H1 (cell line): ENCODE data around the gene PPY. TPM values are rescaled to one million over a fixed set of nuclear protein-coding genes. Genes with fewer than 3 reads are reported as not detected.

ENCODE experiments used
- CTCF ChIA-PET: fragments of 300-600 bp; sonication (Branson Sonifier 250); formaldehyde crosslinking; loops from one replicate; lab custom pipeline; 2021; ENCODE audit not compliant: partially characterized antibody; lab: Charles Lee
- POLR2A ChIA-PET: fragments of 300-600 bp; sonication (Branson Sonifier 250); formaldehyde crosslinking; loops from one replicate; lab custom pipeline; 2021; ENCODE audit warnings: inconsistent platforms; ENCODE audit not compliant: partially characterized antibody; lab: Charles Lee
- DNase-seq, 2 experiments: peaks; one replicate each; pipeline versions ENCODE4 v3.0.0 to v3.0.0-alpha.2; 2010 to 2022; ENCODE audit warnings: low spot score in 2 of 2, low read depth in 1 of 2, mixed read lengths in 1 of 2
- FAIRE-seq: peaks from 2 replicates; lab custom pipeline; 2011; peaks lifted over from hg19 to GRCh38; lab: Jason Lieb, UNC
- H2AFZ ChIP-seq: 2 replicates; pipeline ENCODE4 v1.8.1; 2012; ENCODE audit warnings: low read length, inconsistent platforms
- H2AK5ac ChIP-seq: 2 replicates; pipeline ENCODE4 v1.6.1; 2013; ENCODE audit warnings: low read depth, low read length
- H2BK120ac ChIP-seq: replicated peaks from 2 replicates; pipeline ENCODE3; 2013; ENCODE audit warnings: low read depth, low read length, inconsistent platforms
- H2BK12ac ChIP-seq: 2 replicates; pipeline ENCODE4 v1.6.1; 2013; ENCODE audit warnings: low read depth, low read length
- H2BK15ac ChIP-seq: 2 replicates; pipeline ENCODE4 v1.6.1; 2013; ENCODE audit warnings: low read length
- H2BK20ac ChIP-seq: 2 replicates; pipeline ENCODE4 v1.6.1; 2013; ENCODE audit warnings: low read length
- H2BK5ac ChIP-seq: 2 replicates; pipeline ENCODE4 v1.6.1; 2013; ENCODE audit warnings: low read depth, low read length
- H3K14ac ChIP-seq: 2 replicates; pipeline ENCODE4 v1.6.1; 2013; ENCODE audit warnings: inconsistent platforms; ENCODE audit not compliant: insufficient read length
- H3K18ac ChIP-seq: 2 replicates; pipeline ENCODE4 v1.6.1; 2013; ENCODE audit warnings: low read length; ENCODE audit errors: extremely low read depth
- H3K23ac ChIP-seq: 2 replicates; pipeline ENCODE4 v1.6.1; 2013; ENCODE audit warnings: inconsistent platforms; ENCODE audit not compliant: insufficient read length
- H3K23me2 ChIP-seq: 2 replicates; pipeline ENCODE4 v1.6.1; 2013; ENCODE audit warnings: low read depth, low read length
- H3K27ac ChIP-seq: 2 replicates; pipeline ENCODE4 v1.6.1; 2011; ENCODE audit warnings: low read depth, low read length, inconsistent platforms
- H3K27me3 ChIP-seq, 4 experiments: replicated peaks in 1 of 4; 1 replicate in 1 of 4; 2 replicates in 3 of 4; pipeline versions ENCODE4 v1.6.1 to v1.8.1; 2011 to 2013; ENCODE audit warnings: low read length in 3 of 4, mild to moderate bottlenecking in 3 of 4, inconsistent platforms in 2 of 4, mixed read lengths in 2 of 4, moderate library complexity in 1 of 4; ENCODE audit not compliant: control insufficient read depth in 3 of 4, insufficient read depth in 3 of 4; ENCODE audit errors: extremely low read depth in 1 of 4
- H3K36me3 ChIP-seq, 4 experiments: 2 replicates each; pipeline versions ENCODE4 v1.6.1 to v1.8.1; 2011 to 2013; ENCODE audit warnings: mild to moderate bottlenecking in 4 of 4, low read length in 3 of 4, moderate library complexity in 2 of 4, control low read depth in 1 of 4, inconsistent platforms in 1 of 4; ENCODE audit not compliant: insufficient read depth in 4 of 4, control insufficient read depth in 2 of 4
- H3K4ac ChIP-seq: replicated peaks from 2 replicates; pipeline ENCODE3; 2013; ENCODE audit warnings: low read length, low read depth, mixed read lengths, inconsistent platforms; ENCODE audit not compliant: insufficient read length
- H3K4me1 ChIP-seq, 4 experiments: replicated peaks in 1 of 4; 1 replicate in 1 of 4; 2 replicates in 3 of 4; pipeline versions ENCODE4 v1.6.1 to v1.8.1; 2011 to 2013; ENCODE audit warnings: low read length in 3 of 4, inconsistent platforms in 2 of 4, mixed read lengths in 1 of 4; ENCODE audit not compliant: insufficient read depth in 4 of 4, control insufficient read depth in 3 of 4
- H3K4me2 ChIP-seq, 2 experiments: 2 replicates each; pipeline versions ENCODE4 v1.6.1 to v1.8.1; 2011 to 2013; ENCODE audit warnings: low read depth in 2 of 2, low read length in 2 of 2, control low read depth in 1 of 2, inconsistent platforms in 1 of 2, mild to moderate bottlenecking in 1 of 2; ENCODE audit not compliant: insufficient read depth in 1 of 2
- H3K4me3 ChIP-seq, 4 experiments: fragments of 200-600, 300-600 bp in 1 of 4; sonication (generic), shearing (Covaris generic), sonication (Bioruptor Twin) in 1 of 4; 2 replicates each; pipeline versions ENCODE4 v1.5.1 to v1.8.1; 2011 to 2016; ENCODE audit warnings: low read length in 4 of 4, low read depth in 3 of 4, control low read depth in 2 of 4, inconsistent platforms in 2 of 4, mild to moderate bottlenecking in 2 of 4, mixed read lengths in 1 of 4, moderate library complexity in 1 of 4; ENCODE audit not compliant: insufficient read depth in 2 of 4; ENCODE audit errors: extremely low read depth in 1 of 4
- H3K56ac ChIP-seq: replicated peaks from 2 replicates; pipeline ENCODE3; 2013; ENCODE audit warnings: low read depth, mild to moderate bottlenecking, mixed read lengths, low read length, inconsistent platforms; ENCODE audit not compliant: insufficient read length
- H3K79me1 ChIP-seq: 2 replicates; pipeline ENCODE4 v1.6.1; 2013; ENCODE audit warnings: low read depth, low read length, control low read depth
- H3K79me2 ChIP-seq, 2 experiments: 2 replicates each; pipeline versions ENCODE4 v1.6.1 to v1.8.1; 2012 to 2013; ENCODE audit warnings: low read length in 2 of 2, mild to moderate bottlenecking in 2 of 2, inconsistent platforms in 1 of 2; ENCODE audit not compliant: insufficient read depth in 2 of 2, control insufficient read depth in 1 of 2
- H3K9ac ChIP-seq, 4 experiments: replicated peaks in 1 of 4; 1 replicate in 1 of 4; 2 replicates in 3 of 4; pipeline versions ENCODE4 v1.6.1 to v1.8.1; 2011 to 2013; ENCODE audit warnings: low read depth in 3 of 4, low read length in 3 of 4, control low read depth in 2 of 4, mild to moderate bottlenecking in 2 of 4, moderate library complexity in 2 of 4, inconsistent platforms in 1 of 4; ENCODE audit errors: extremely low read depth in 1 of 4
- H3K9me3 ChIP-seq, 2 experiments: 2 replicates each; pipeline versions ENCODE4 v1.6.1 to v1.8.1; 2012 to 2013; ENCODE audit warnings: mild to moderate bottlenecking in 2 of 2, moderate library complexity in 2 of 2, control low read depth in 1 of 2, inconsistent platforms in 1 of 2, low read depth in 1 of 2, low read length in 1 of 2, mixed read lengths in 1 of 2; ENCODE audit not compliant: insufficient read depth in 2 of 2
- H4K20me1 ChIP-seq, 2 experiments: replicated peaks in 1 of 2; 2 replicates each; pipeline versions ENCODE3 to v1.8.1; 2011 to 2013; ENCODE audit warnings: inconsistent platforms in 2 of 2, low read length in 2 of 2, mild to moderate bottlenecking in 1 of 2; ENCODE audit not compliant: insufficient read depth in 2 of 2, control insufficient read depth in 1 of 2
- H4K5ac ChIP-seq: 2 replicates; pipeline ENCODE4 v1.6.1; 2013; ENCODE audit warnings: low read length, low read depth, mixed read lengths, inconsistent platforms; ENCODE audit not compliant: insufficient read length
- H4K8ac ChIP-seq: 2 replicates; pipeline ENCODE4 v1.8.0; 2013; ENCODE audit warnings: mild to moderate bottlenecking, moderate library complexity, low read length, inconsistent platforms; ENCODE audit not compliant: insufficient read depth; ENCODE audit errors: extremely low read depth
- H4K91ac ChIP-seq: replicated peaks from 2 replicates; pipeline ENCODE3; 2013; ENCODE audit warnings: low read length, mixed read lengths, inconsistent platforms; ENCODE audit not compliant: insufficient read length
- CHD2 ChIP-seq: IDR thresholded peaks from 2 replicates; pipeline ENCODE4 v1.6.1; 2012; ENCODE audit warnings: low read length, improper control_type of control experiment
- GABPA ChIP-seq: IDR thresholded peaks from 2 replicates; pipeline ENCODE4 v1.6.1; 2011; ENCODE audit warnings: mild to moderate bottlenecking, low read length, moderate library complexity, borderline replicate concordance; ENCODE audit not compliant: insufficient read depth
- SRF ChIP-seq: IDR thresholded peaks from 2 replicates; pipeline ENCODE4 v1.6.1; 2011; ENCODE audit warnings: mild to moderate bottlenecking, low read depth, low read length, moderate library complexity
- SUZ12 ChIP-seq: fragments of 200-600 bp; sonication (generic); IDR thresholded peaks from 2 replicates; pipeline ENCODE4 v1.6.1; 2012; ENCODE audit warnings: mild to moderate bottlenecking, inconsistent platforms, low read length, moderate library complexity, mixed read lengths
- TBP ChIP-seq: IDR thresholded peaks from 2 replicates; pipeline ENCODE4 v1.6.1; 2011; ENCODE audit warnings: low read depth, low read length, improper control_type of control experiment
- YY1 ChIP-seq: IDR thresholded peaks from 2 replicates; pipeline ENCODE4 v1.6.1; 2011; ENCODE audit warnings: low read depth, mild to moderate bottlenecking, low read length
- WGBS, 2 experiments: shearing (Covaris generic) in 1 of 2; methylation state at CpG; one replicate each; pipeline versions ENCODE4 v1.1.6 to v1.1.7; 2013 to 2015; ENCODE audit warnings: low lambda C conversion rate in 2 of 2, mixed read lengths in 2 of 2, inconsistent platforms in 1 of 2, low coverage in 1 of 2, missing lambda C conversion rate in 1 of 2; ENCODE audit not compliant: insufficient replicate concordance in 2 of 2, insufficient coverage in 1 of 2, insufficient read length in 1 of 2; ENCODE audit errors: extremely low coverage in 1 of 2, missing lambda C conversion rate in 1 of 2; 5-methylcytosine and 5-hydroxymethylcytosine counted together
- polyA plus RNA-seq, 7 experiments: library from polyadenylated mRNA; depleted of rRNA in 3 of 7; stranded (reverse) in 5 of 7; unstranded in 2 of 7; fragments of >200 nt in 5 of 7; fragments of 200-250 nt in 2 of 7; gene quantifications; 1 replicate in 5 of 7; 2 replicates in 1 of 7; 4 replicates in 1 of 7; pipeline versions ENCODE4 v1.2.1 to v1.2.3, GENCODE V29; 2011 to 2013; ENCODE audit warnings: missing spikeins in 2 of 7, mixed read lengths in 2 of 7
- total RNA-seq: library from RNA; stranded (reverse); fragmentation: NEBNext Ultra II Directional; extraction: Animal tissue kit (Norgen Biotek cat#: 25700); gene quantifications from 2 replicates; pipeline ENCODE4 v1.2.1, GENCODE V29; 2021

Gene PPY
- total and polyA plus RNA-seq, 2 of the 8 experiments (the other 6 are each of a cell fraction or from before 2014, with no cell fraction given), result 0.26 TPM; not detected in 1

GRCh38 chr17:43932357-43932756 is 9.9 kb downstream of the PPY start:
- TF ChIP-seq SRF, result no peak
- TF ChIP-seq TBP, result no peak
- no peak for TF ChIP-seq CHD2
- no peak for TF ChIP-seq SUZ12
- TF ChIP-seq YY1, result no peak
- TF ChIP-seq GABPA, result no peak
- TF ChIP-seq, all 59 proteins: peak for 0
- CTCF ChIA-PET, result interaction anchor here (0.6 to 2.0 kb wide), 5 partner anchors 11 to 62 kb away, joined by 3 to 9 read pairs (median 5); no protein-coding TSS in a partner anchor
- DNase-seq, result no peak

More at GRCh38 chr17:43932357-43932756, 9.9 kb downstream of the PPY start:
- Histone ChIP-seq H4K20me1 (no peaks in the 10 kb centered on the region), H2AFZ (no peak overlapping the region), H3K4me1 (peaks cover 0 to 10% (median 5%) of the 10 kb centered on the region in 4 experiments; a peak in 4 of 7 replicates), H2BK5ac (no peak overlapping the region), H3K4me2 (no peak overlapping the region), H2BK15ac (no peak overlapping the region), H3K9me3 (no peaks in the 10 kb centered on the region), H3K23ac (no peak overlapping the region), H3K4me3 (no peak overlapping the region), H3K79me1 (no peaks in the 10 kb centered on the region), H3K18ac (no peak overlapping the region), H4K8ac (no peak overlapping the region), H2AK5ac (no peak overlapping the region), H3K56ac (no peak overlapping the region), H3K14ac (no peak overlapping the region), H3K36me3 (no peaks in the 10 kb centered on the region), H3K4ac (no peak overlapping the region), H3K27ac (no peak overlapping the region), H3K23me2 (no peaks in the 10 kb centered on the region), H3K27me3 (peaks cover 0 to 17% (median 7%) of the 10 kb centered on the region in 4 experiments; a peak in 6 of 7 replicates), H2BK120ac (no peak overlapping the region), H3K9ac (no peak overlapping the region), H3K79me2 (no peaks in the 10 kb centered on the region), H4K91ac (no peak overlapping the region), H4K5ac (no peak overlapping the region), H2BK12ac (no peak overlapping the region), H2BK20ac (no peak overlapping the region)
- FAIRE-seq, result no peak
- POLR2A ChIA-PET, result no interaction called here
- WGBS, 2 experiments, result 88% methylated on average over 10 of the region's 10 CpGs; no CpG with 5 or more reads in 1 of the 2 experiments
